Kidney (tissue), 14 donors: ENCODE results near the gene STAT1. TPM values are rescaled to one million over a fixed set of nuclear protein-coding genes. Genes with fewer than 3 reads are reported as not detected.

ENCODE experiments used
- DNase-seq, 5 donors: peaks; one replicate each; pipeline ENCODE4 v3.0.0-alpha.2; 2013 to 2020
- FAIRE-seq: peaks from 2 replicates; lab custom pipeline; 2012; peaks lifted over from hg19 to GRCh38; lab: Jason Lieb, UNC
- H3K27ac ChIP-seq, 2 donors: one replicate each; pipeline ENCODE4 v1.7.0; 2013; ENCODE audit warnings: low read depth in 2 of 2, low read length in 2 of 2, inconsistent platforms in 1 of 2
- H3K27me3 ChIP-seq: one replicate; pipeline ENCODE4 v1.7.1; 2013; ENCODE audit warnings: low read length, inconsistent platforms; ENCODE audit not compliant: control insufficient read depth, insufficient read depth
- H3K36me3 ChIP-seq, 3 donors: one replicate each; pipeline versions ENCODE4 v1.7.0 to v1.7.1; 2013; ENCODE audit warnings: low read length in 3 of 3, control low read depth in 1 of 3, inconsistent platforms in 1 of 3; ENCODE audit not compliant: insufficient read depth in 3 of 3, control insufficient read depth in 2 of 3
- H3K4me1 ChIP-seq, 3 donors: one replicate each; pipeline versions ENCODE4 v1.7.0 to v1.7.1; 2013; ENCODE audit warnings: low read length in 3 of 3, inconsistent platforms in 1 of 3, low read depth in 1 of 3; ENCODE audit not compliant: control insufficient read depth in 2 of 3, insufficient read depth in 2 of 3
- H3K4me3 ChIP-seq, 3 donors: one replicate each; pipeline versions ENCODE4 v1.7.0 to v1.8.1; 2013; ENCODE audit warnings: low read length in 3 of 3, control low read depth in 1 of 3, inconsistent platforms in 1 of 3
- H3K9ac ChIP-seq, 3 donors: one replicate each; pipeline versions ENCODE4 v1.7.0 to v1.7.1; 2013; ENCODE audit warnings: low read length in 3 of 3, control low read depth in 1 of 3, inconsistent platforms in 1 of 3
- H3K9me3 ChIP-seq, 3 donors: one replicate each; pipeline versions ENCODE4 v1.7.0 to v1.7.1; 2013; ENCODE audit warnings: low read length in 3 of 3, control low read depth in 1 of 3, inconsistent platforms in 1 of 3; ENCODE audit not compliant: control insufficient read depth in 2 of 3, insufficient read depth in 1 of 3
- intact Hi-C: fragments of 100-400 bp; cut with DNase I; formaldehyde crosslinking; loops from one replicate; pipeline ENCODE4 v1.11.1; 2022
- polyA plus RNA-seq: library from polyadenylated mRNA; stranded (reverse); fragments of 350-450 nt; fragmentation: Illumina TruSeq; extraction: RNeasy Lipid Tissue Mini Kit (QIAGEN cat#74804); gene quantifications from one replicate; pipeline ENCODE4 v1.2.3, GENCODE V29; 2014; ENCODE audit warnings: low read depth, low replicate concordance; ENCODE audit not compliant: insufficient read depth
- total RNA-seq: library from RNA; stranded (reverse); fragmentation: NEBNext Ultra II Directional; extraction: Animal tissue kit (Norgen Biotek cat#: 25700); gene quantifications from one replicate; pipeline ENCODE4 v1.2.1, GENCODE V29; 2021
- TF ChIP-seq, protein P1 (sequence below): IDR thresholded peaks from 3 replicates; pipeline ENCODE4 v1.5.1; 2012; ENCODE audit warnings: mild to moderate bottlenecking, moderate library complexity, borderline replicate concordance; ENCODE audit not compliant: insufficient read depth; ENCODE audit errors: extremely low read depth
- donor health status: control.
- donor health status: control.
- donor health status: control.
- donor health status: control.
- donor health status: control.
- donor health status: DM: yes; HTN: yes; CAD: no.
- donor health status: Normal renal cell carcinoma (clear cell type).

Gene STAT1
- total and polyA plus RNA-seq, 2 donors from 2014 or later, result 37.5 to 121 TPM

DNA sequence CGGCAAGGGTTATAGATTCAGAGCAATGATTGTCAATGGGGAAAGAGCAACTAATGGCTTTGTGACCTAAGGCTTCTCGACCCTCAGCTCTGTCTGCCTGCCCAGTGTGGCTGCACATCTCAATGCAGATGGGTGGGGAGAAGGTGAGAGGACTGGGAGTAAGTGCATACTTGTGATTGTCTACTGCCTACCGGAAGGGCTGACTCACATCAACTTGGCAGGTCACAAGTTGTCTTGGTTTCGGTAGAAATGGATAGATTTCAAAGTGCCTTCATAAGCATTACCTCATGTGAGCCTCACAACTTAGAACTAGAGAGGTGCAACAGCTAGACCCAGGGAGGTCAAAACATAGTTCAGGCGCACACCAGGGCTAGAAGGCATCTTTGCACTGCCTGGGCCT, 29.4 kb downstream of the STAT1 start:
- TF ChIP-seq, protein P1, sequence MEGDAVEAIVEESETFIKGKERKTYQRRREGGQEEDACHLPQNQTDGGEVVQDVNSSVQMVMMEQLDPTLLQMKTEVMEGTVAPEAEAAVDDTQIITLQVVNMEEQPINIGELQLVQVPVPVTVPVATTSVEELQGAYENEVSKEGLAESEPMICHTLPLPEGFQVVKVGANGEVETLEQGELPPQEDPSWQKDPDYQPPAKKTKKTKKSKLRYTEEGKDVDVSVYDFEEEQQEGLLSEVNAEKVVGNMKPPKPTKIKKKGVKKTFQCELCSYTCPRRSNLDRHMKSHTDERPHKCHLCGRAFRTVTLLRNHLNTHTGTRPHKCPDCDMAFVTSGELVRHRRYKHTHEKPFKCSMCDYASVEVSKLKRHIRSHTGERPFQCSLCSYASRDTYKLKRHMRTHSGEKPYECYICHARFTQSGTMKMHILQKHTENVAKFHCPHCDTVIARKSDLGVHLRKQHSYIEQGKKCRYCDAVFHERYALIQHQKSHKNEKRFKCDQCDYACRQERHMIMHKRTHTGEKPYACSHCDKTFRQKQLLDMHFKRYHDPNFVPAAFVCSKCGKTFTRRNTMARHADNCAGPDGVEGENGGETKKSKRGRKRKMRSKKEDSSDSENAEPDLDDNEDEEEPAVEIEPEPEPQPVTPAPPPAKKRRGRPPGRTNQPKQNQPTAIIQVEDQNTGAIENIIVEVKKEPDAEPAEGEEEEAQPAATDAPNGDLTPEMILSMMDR, result no peak
- H3K27me3 ChIP-seq, result no peaks in the 10 kb centered on the region
- FAIRE-seq (no peak), DNase-seq (no peak)
- H3K9ac ChIP-seq, result no peak overlapping the region
- H3K4me1 ChIP-seq, result peaks cover 0 to 12% (median 5%) of the 10 kb centered on the region in 3 donors
- peaks cover 8 to 80% (median 60%) of the 10 kb centered on the region in 3 donors for H3K36me3 ChIP-seq
- no peak overlapping the region for H3K4me3 ChIP-seq
- H3K27ac ChIP-seq, result no peak overlapping the region
- intact Hi-C loops, result no loop called here
- H3K9me3 ChIP-seq, result no peaks in the 10 kb centered on the region

DNA sequence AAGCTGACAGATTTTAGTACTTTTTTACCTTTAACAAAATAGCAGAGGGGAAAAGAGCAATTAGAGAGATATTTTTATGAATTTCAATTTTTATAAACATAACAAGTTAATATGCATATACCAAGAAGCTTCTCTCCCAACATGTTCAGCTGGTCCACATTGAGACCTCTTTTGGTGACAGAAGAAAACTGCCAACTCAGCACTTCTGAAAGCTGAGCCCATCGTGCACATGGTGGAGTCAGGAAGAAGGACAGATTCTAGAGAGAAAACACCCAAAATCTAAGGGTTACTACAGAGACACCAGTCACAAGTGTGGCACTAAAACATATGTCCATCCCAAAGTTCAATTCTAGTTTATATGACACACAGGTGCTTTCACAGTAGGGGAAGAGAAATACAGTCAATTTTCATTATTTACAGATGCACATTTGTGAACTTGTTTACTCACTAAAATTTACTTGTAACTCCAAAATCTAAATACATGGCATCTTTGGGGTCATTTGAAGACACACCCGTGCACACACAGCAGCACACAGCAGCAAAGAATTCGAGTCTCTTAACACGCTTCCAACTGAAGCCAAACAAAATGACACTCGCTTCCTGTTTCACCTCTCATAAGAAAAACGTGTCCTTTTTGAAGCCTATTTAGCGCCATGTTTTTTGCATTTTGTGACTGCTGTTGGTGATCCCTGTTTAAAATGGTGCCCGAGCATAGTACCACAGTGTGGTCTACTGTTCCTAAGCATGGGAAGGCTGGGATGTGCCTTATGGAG, 31.5 kb downstream of the STAT1 start:
- Histone ChIP-seq H3K9me3 (no peaks in the 10 kb centered on the region), H3K27ac (no peak overlapping the region), H3K36me3 (peaks cover 14 to 80% (median 60%) of the 10 kb centered on the region in 3 donors), H3K27me3 (no peaks in the 10 kb centered on the region), H3K4me3 (no peak overlapping the region), H3K4me1 (peaks cover 0 to 12% (median 5%) of the 10 kb centered on the region in 3 donors), H3K9ac (no peak overlapping the region)
- TF ChIP-seq, protein P1, result no peak
- DNase-seq, result no peak
- FAIRE-seq, result no peak
- intact Hi-C loops, result no loop called here

DNA sequence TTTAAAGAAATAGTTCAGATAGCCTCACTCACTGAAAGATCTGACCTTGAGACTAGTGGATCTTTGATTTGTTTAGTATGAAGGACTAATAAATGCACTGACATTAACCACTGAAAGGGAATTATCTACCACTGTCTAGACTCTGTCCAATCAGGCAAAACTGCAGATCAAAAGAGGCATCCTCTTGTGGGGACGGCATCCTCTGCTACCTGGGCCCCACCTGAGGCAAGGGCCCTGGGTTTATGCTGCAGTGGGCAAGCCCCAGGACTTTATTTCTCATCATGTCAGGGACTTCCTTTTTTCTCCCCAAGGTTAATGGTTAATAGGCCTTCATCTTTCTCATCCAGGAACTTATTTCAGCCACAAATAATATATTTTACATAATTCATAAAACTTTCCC, 32.2 kb downstream of the STAT1 start:
- Histone ChIP-seq H3K4me3 (no peak overlapping the region), H3K36me3 (peaks cover 16 to 75% (median 62%) of the 10 kb centered on the region in 3 donors), H3K27ac (no peak overlapping the region), H3K27me3 (no peaks in the 10 kb centered on the region), H3K9me3 (no peaks in the 10 kb centered on the region), H3K9ac (no peak overlapping the region), H3K4me1 (peaks cover 0 to 12% (median 5%) of the 10 kb centered on the region in 3 donors)
- FAIRE-seq (no peak), DNase-seq (no peak)
- intact Hi-C loops, result no loop called here
- TF ChIP-seq, protein P1, result no peak
